ENCODE measurements around the gene PRSS36. TPM values are rescaled to one million over a fixed set of nuclear protein-coding genes. Genes with fewer than 3 reads are reported as not detected.

Gene PRSS36
- total and polyA plus RNA-seq, 5 donors from 2014 or later, result 0.39 to 1.4 (median 1.2) TPM

GRCh38 chr16:31187808-31188189, 37.9 kb upstream of the PRSS36 start:
- peaks cover 0 to 2% (median 0%) of the 10 kb centered on the region in 7 donors for H3K9me3 Mint-ChIP-seq
- peak overlapping the region in 1 of 3 donors; percentile 28 for H3K27ac Mint-ChIP-seq
- peak overlapping the region in 1 of 4 donors; percentile 87 for H3K4me3 Mint-ChIP-seq
- Histone ChIP-seq H3K4me3 (ENCODE audit: low read depth, low read length) (no peak overlapping the region), H3K4me1 (ENCODE audit: control insufficient read depth, insufficient read depth, low read length, poor library complexity, severe bottlenecking) (peaks cover 39% of the 10 kb centered on the region), H3K27ac (ENCODE audit: insufficient read depth, low read length, poor library complexity, severe bottlenecking) (no peak overlapping the region), H3K27me3 (ENCODE audit: control insufficient read depth, insufficient read depth, low read length) (no peaks in the 10 kb centered on the region), H3K36me3 (ENCODE audit: control insufficient read depth, insufficient read depth, low read length) (peaks cover 99% of the 10 kb centered on the region), H3K9me3 (ENCODE audit: control insufficient read depth in 2 of 2, low read length in 2 of 2) (no peaks in the 10 kb centered on the region)
- H3K4me1 Mint-ChIP-seq, result peaks cover 51 to 88% (median 76%) of the 10 kb centered on the region in 4 donors
- H3K36me3 Mint-ChIP-seq, result peaks cover 88% of the 10 kb centered on the region
- DNase-seq, result no peak
- H3K27me3 Mint-ChIP-seq, result peaks cover 3% of the 10 kb centered on the region
- no peak for ATAC-seq (ENCODE audit: low read depth in 2 of 2)

- peaks cover 0 to 2% (median 0%) of the 10 kb centered on the region in 7 donors for H3K9me3 Mint-ChIP-seq
- Histone ChIP-seq H3K4me1 (ENCODE audit: control insufficient read depth, insufficient read depth, low read length, poor library complexity, severe bottlenecking) (peaks cover 45% of the 10 kb centered on the region), H3K27ac (ENCODE audit: insufficient read depth, low read length, poor library complexity, severe bottlenecking) (no peak overlapping the region), H3K4me3 (ENCODE audit: low read depth, low read length) (no peak overlapping the region), H3K9me3 (ENCODE audit: control insufficient read depth in 2 of 2, low read length in 2 of 2) (no peaks in the 10 kb centered on the region), H3K36me3 (ENCODE audit: control insufficient read depth, insufficient read depth, low read length) (peaks cover 99% of the 10 kb centered on the region), H3K27me3 (ENCODE audit: control insufficient read depth, insufficient read depth, low read length) (no peaks in the 10 kb centered on the region)
- H3K4me1 Mint-ChIP-seq, result peaks cover 50 to 92% (median 81%) of the 10 kb centered on the region in 4 donors
- peak overlapping the region; percentile 1 to 87 (median 10) for H3K4me3 Mint-ChIP-seq
- ATAC-seq (ENCODE audit: low read depth in 2 of 2) (no peak), DNase-seq (no peak)
- H3K27ac Mint-ChIP-seq, result peak overlapping the region in 2 of 3 donors; percentile 26 to 28
- peaks cover 93% of the 10 kb centered on the region for H3K36me3 Mint-ChIP-seq
- H3K27me3 Mint-ChIP-seq, result no peaks in the 10 kb centered on the region
These were observed 37.3 kb upstream of the PRSS36 start for GRCh38 chr16:31186930-31187807.

GRCh38 chr16:31186176-31186575, 36.3 kb upstream of the PRSS36 start:
- Histone ChIP-seq H3K27ac (ENCODE audit: insufficient read depth, low read length, poor library complexity, severe bottlenecking) (no peak overlapping the region), H3K4me1 (ENCODE audit: control insufficient read depth, insufficient read depth, low read length, poor library complexity, severe bottlenecking) (peaks cover 55% of the 10 kb centered on the region), H3K27me3 (ENCODE audit: control insufficient read depth, insufficient read depth, low read length) (no peaks in the 10 kb centered on the region), H3K4me3 (ENCODE audit: low read depth, low read length) (peak overlapping the region; percentile 11), H3K9me3 (ENCODE audit: control insufficient read depth in 2 of 2, low read length in 2 of 2) (no peaks in the 10 kb centered on the region), H3K36me3 (ENCODE audit: control insufficient read depth, insufficient read depth, low read length) (peaks cover 93% of the 10 kb centered on the region)
- H3K4me1 Mint-ChIP-seq, result peaks cover 48 to 94% (median 82%) of the 10 kb centered on the region in 4 donors
- peaks cover 91% of the 10 kb centered on the region for H3K36me3 Mint-ChIP-seq
- H3K27ac Mint-ChIP-seq, result peak overlapping the region in 1 of 3 donors; percentile 65
- peaks cover 5% of the 10 kb centered on the region for H3K27me3 Mint-ChIP-seq
- DNase-seq (no peak), ATAC-seq (ENCODE audit: low read depth in 2 of 2) (no peak)
- H3K4me3 Mint-ChIP-seq, result peak overlapping the region; percentile 17 to 87 (median 52)
- peaks cover 0 to 3% (median 0%) of the 10 kb centered on the region in 7 donors for H3K9me3 Mint-ChIP-seq

- peak overlapping the region in 2 of 3 donors; percentile 3 to 60 for H3K27ac Mint-ChIP-seq
These were observed 35.5 kb upstream of the PRSS36 start for GRCh38 chr16:31185339-31185738.

GRCh38 chr16:31184888-31185287, 35.0 kb upstream of the PRSS36 start:
- H3K27me3 ChIP-seq (ENCODE audit: control insufficient read depth, insufficient read depth, low read length), result no peaks in the 10 kb centered on the region
- H3K9me3 Mint-ChIP-seq, result peaks cover 0 to 5% (median 0%) of the 10 kb centered on the region in 7 donors
- H3K27ac ChIP-seq (ENCODE audit: insufficient read depth, low read length, poor library complexity, severe bottlenecking), result no peak overlapping the region
- H3K4me1 Mint-ChIP-seq, result peaks cover 49 to 85% (median 73%) of the 10 kb centered on the region in 4 donors
- ATAC-seq (ENCODE audit: low read depth in 2 of 2) (no peak), DNase-seq (no peak)
- H3K27me3 Mint-ChIP-seq, result peaks cover 14% of the 10 kb centered on the region
- peak overlapping the region; percentile 22 to 87 (median 73) for H3K4me3 Mint-ChIP-seq
- no peak overlapping the region for H3K4me3 ChIP-seq (ENCODE audit: low read depth, low read length)
- H3K9me3 ChIP-seq (ENCODE audit: control insufficient read depth in 2 of 2, low read length in 2 of 2), result no peaks in the 10 kb centered on the region
- H3K4me1 ChIP-seq (ENCODE audit: control insufficient read depth, insufficient read depth, low read length, poor library complexity, severe bottlenecking), result peaks cover 57% of the 10 kb centered on the region
- H3K36me3 Mint-ChIP-seq, result peaks cover 80% of the 10 kb centered on the region
- peak overlapping the region in 2 of 3 donors; percentile 3 to 60 for H3K27ac Mint-ChIP-seq
- H3K36me3 ChIP-seq (ENCODE audit: control insufficient read depth, insufficient read depth, low read length), result peaks cover 80% of the 10 kb centered on the region

More at GRCh38 chr16:31185339-31185738, 35.5 kb upstream of the PRSS36 start:
- Mint-ChIP-seq H3K4me1 (peaks cover 49 to 88% (median 75%) of the 10 kb centered on the region in 4 donors), H3K9me3 (peaks cover 0 to 5% (median 0%) of the 10 kb centered on the region in 7 donors), H3K36me3 (peaks cover 84% of the 10 kb centered on the region), H3K4me3 (peak overlapping the region in 3 of 4 donors; percentile 42 to 87 (median 70)), H3K27me3 (peaks cover 10% of the 10 kb centered on the region)
- Histone ChIP-seq H3K4me1 (ENCODE audit: control insufficient read depth, insufficient read depth, low read length, poor library complexity, severe bottlenecking) (peaks cover 57% of the 10 kb centered on the region), H3K27me3 (ENCODE audit: control insufficient read depth, insufficient read depth, low read length) (no peaks in the 10 kb centered on the region), H3K36me3 (ENCODE audit: control insufficient read depth, insufficient read depth, low read length) (peaks cover 84% of the 10 kb centered on the region), H3K9me3 (ENCODE audit: control insufficient read depth in 2 of 2, low read length in 2 of 2) (no peaks in the 10 kb centered on the region), H3K27ac (ENCODE audit: insufficient read depth, low read length, poor library complexity, severe bottlenecking) (no peak overlapping the region), H3K4me3 (ENCODE audit: low read depth, low read length) (peak overlapping the region; percentile 37)
- ATAC-seq (ENCODE audit: low read depth in 2 of 2), result no peak
- DNase-seq, result no peak

- Histone ChIP-seq H3K27me3 (ENCODE audit: control insufficient read depth, insufficient read depth, low read length) (no peaks in the 10 kb centered on the region), H3K36me3 (ENCODE audit: control insufficient read depth, insufficient read depth, low read length) (peaks cover 68% of the 10 kb centered on the region), H3K4me3 (ENCODE audit: low read depth, low read length) (peak overlapping the region; percentile 87), H3K27ac (ENCODE audit: insufficient read depth, low read length, poor library complexity, severe bottlenecking) (peak overlapping the region; percentile 30), H3K4me1 (ENCODE audit: control insufficient read depth, insufficient read depth, low read length, poor library complexity, severe bottlenecking) (peaks cover 60% of the 10 kb centered on the region), H3K9me3 (ENCODE audit: control insufficient read depth in 2 of 2, low read length in 2 of 2) (no peaks in the 10 kb centered on the region)
- Mint-ChIP-seq H3K27ac (peak overlapping the region in 2 of 3 donors; percentile 51 to 83), H3K9me3 (peaks cover 0 to 5% (median 0%) of the 10 kb centered on the region in 7 donors), H3K36me3 (peaks cover 68% of the 10 kb centered on the region), H3K4me3 (peak overlapping the region; percentile 95 to 99 (median 98)), H3K4me1 (peaks cover 44 to 83% (median 66%) of the 10 kb centered on the region in 4 donors), H3K27me3 (peaks cover 17% of the 10 kb centered on the region)
- DNase-seq, result no peak
- ATAC-seq (ENCODE audit: low read depth in 2 of 2), result no peak
These were observed 33.9 kb upstream of the PRSS36 start for GRCh38 chr16:31183432-31184428.

GRCh38 chr16:31182391-31182790, 32.5 kb upstream of the PRSS36 start:
- H3K27ac ChIP-seq (ENCODE audit: insufficient read depth, low read length, poor library complexity, severe bottlenecking), result no peak overlapping the region
- peaks cover 55% of the 10 kb centered on the region for H3K36me3 ChIP-seq (ENCODE audit: control insufficient read depth, insufficient read depth, low read length)
- no peaks in the 10 kb centered on the region for H3K27me3 ChIP-seq (ENCODE audit: control insufficient read depth, insufficient read depth, low read length)
- H3K9me3 Mint-ChIP-seq, result peaks cover 0 to 5% (median 0%) of the 10 kb centered on the region in 7 donors
- ATAC-seq (ENCODE audit: low read depth in 2 of 2) (no peak), DNase-seq (no peak)
- peaks cover 42 to 83% (median 59%) of the 10 kb centered on the region in 4 donors for H3K4me1 Mint-ChIP-seq
- peaks cover 19% of the 10 kb centered on the region for H3K27me3 Mint-ChIP-seq
- H3K4me3 Mint-ChIP-seq, result peak overlapping the region; percentile 95 to 99 (median 98)
- peaks cover 55% of the 10 kb centered on the region for H3K36me3 Mint-ChIP-seq
- H3K9me3 ChIP-seq (ENCODE audit: control insufficient read depth in 2 of 2, low read length in 2 of 2), result no peaks in the 10 kb centered on the region
- H3K4me3 ChIP-seq (ENCODE audit: low read depth, low read length), result peak overlapping the region; percentile 87
- H3K4me1 ChIP-seq (ENCODE audit: control insufficient read depth, insufficient read depth, low read length, poor library complexity, severe bottlenecking), result peaks cover 72% of the 10 kb centered on the region
- peak overlapping the region in 2 of 3 donors; percentile 70 to 99 for H3K27ac Mint-ChIP-seq
